T-helper 2 cell (primary cell): ENCODE data around the gene PDE9A.
"Not testable (repeated sequence)": the region's sequence is repeated elsewhere in the genome, so short reads cannot be mapped to it uniquely, and the experiment has no call there.

ENCODE experiments used
- DNase-seq, 5 experiments: peaks; one replicate each; pipeline versions ENCODE4 v3.0.0 to v3.0.0-alpha.2; 2012 to 2022

The PDE9A gene

DNA sequence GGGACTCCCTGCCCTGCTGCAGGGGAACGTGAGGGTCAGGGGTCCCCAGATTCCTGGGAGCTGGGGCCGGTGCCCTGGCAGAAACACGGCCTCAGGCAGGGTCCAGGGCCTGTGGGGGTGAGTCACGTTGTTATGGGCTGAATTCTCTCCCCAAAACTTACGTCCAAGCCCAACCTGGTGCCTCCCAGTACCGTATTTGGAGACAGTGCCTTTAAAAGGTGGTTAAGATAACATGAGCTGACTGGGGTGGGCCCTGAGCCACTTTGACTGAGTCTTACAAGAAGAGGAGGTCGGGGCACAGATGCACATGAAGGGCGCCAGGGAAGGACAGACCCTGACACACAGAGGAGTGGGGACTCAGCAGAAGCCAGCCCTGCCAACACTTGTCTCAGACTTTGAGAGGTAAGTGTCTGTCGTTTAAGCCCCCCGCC is 126.0 kb downstream of the PDE9A start:
- DNase-seq, result no peak

DNA sequence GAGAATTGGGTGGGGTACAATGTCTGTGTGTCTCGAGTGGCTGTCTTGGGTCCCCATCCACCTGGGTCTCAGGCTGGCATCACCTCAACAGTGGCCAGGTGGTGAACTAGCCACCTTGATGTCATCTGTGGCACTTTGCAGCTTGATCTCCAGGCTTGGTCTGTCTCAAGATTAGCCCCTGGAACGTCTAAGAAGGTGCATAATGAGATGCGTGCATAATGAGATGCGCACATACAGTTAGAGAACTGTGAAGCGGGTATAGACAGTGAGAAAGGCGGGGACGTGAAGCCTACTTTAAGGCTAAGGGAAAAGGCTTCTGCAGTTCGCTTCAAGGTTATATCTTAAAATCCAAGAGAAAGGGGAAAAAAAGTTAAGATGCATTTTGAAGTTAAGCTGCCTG is 127.2 kb downstream of the PDE9A start:
- no peak for DNase-seq

- no peak for DNase-seq
Observed at GRCh38 chr21:42781150-42781970, 127.9 kb downstream of the PDE9A start.

GRCh38 chr21:42781971-42782722 is 128.7 kb downstream of the PDE9A start:
- DNase-seq, result no peak

DNA sequence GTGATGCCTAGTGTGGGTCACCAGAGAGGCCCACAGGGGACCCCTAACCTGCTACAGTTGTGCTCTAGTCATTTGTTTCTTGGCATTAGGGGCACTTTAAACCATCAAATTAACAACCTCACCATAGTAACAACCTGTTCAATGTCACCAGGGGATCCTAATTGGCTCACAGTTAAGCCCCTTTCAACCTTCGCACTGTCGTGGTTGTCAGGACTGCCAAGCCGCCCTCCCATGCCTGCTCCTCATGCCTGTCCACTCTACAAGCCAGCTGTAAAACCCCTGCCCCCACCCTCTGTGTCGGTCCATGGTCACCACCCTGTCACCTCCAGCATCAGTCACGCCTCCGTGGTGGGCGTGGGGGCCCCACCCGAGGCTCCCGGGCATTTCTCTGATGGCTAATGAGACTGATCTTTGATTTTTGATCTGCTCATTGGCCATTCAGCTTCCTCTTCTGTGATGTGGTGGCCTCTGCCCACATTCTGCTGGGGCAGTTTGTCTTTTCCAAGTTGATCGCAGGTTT is 129.4 kb downstream of the PDE9A start:
- DNase-seq, result no peak

- peak in 1 of 5 experiments; percentile 32 for DNase-seq
Observed at GRCh38 chr21:42784276-42784675, 130.9 kb downstream of the PDE9A start.

- DNase-seq, result no peak
Observed at GRCh38 chr21:42784896-42785451, 131.6 kb downstream of the PDE9A start.

DNA sequence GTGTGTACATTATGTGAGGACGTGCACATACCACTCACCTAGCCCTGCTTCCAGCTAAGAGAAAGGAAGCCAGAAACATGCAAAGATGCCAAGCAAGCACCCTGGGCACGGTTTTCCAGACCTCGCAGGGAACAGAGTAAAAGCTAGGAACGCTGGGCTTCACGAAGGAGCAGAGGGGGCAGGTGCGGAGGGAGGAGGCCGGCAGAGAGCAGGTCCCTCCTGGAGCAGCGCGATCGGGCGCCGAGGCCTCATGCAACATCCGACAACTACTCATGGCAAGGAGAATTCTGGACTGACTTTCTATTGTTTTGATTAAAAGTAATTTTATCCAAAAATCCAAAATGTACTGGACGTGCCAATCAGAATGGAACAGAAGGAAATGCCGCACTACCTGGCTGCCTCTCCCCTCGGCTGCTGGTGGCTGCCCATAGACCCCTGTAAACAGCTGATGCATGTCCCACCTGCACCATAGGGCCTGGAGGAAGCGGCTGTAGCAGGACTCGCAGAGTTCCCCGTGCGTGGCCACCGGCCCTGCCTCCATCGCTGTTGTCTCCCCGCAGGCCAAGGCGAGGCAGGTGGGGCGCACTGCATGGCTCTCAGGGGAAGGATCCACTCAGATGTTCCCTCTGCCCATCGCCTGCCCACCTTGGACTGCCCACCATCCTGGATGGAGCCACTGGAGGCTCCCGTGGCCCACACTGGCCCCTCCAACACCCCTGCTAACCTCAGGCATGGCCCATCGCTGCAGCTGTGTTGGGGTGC is 132.4 kb downstream of the PDE9A start:
- DNase-seq, result no peak

DNA sequence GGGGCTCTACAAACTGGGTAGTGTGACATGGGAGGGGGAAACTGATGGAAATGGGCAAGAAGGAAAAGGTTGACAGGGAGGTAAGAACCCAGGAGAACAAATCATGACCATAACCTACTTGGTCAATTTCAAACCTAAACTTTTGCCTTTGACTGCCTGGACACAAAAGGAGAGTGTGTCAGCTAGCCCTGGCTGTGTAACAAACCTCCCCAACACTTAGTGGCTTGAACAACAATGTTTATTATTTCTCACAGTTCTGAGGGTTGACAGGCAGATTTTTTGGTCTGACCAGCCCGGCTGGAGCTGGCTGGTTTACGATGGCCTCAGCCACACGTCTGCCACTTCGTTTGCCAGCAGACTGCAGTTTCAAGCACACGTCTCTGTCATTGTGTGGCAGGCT is 133.5 kb downstream of the PDE9A start:
- no peak for DNase-seq

DNA sequence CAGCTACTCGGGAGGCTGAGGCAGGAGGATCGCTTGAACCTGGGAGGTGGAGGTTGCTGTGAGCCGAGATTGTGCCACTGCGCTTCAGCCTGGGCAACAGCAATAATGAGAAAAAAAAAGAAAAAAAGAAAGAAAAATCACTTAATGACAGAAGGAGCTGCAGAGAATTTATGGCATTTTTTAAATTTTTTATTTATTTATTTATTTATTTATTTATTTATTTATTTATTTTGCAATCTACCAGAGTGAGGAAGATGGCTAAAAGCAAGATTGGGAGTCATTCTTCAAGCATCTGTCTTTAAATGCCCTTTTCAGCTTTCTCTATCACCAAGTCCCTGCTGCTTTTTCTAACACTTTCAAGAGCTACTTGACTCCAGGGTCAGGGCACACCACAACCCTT is 134.2 kb downstream of the PDE9A start:
- no peak for DNase-seq

DNA sequence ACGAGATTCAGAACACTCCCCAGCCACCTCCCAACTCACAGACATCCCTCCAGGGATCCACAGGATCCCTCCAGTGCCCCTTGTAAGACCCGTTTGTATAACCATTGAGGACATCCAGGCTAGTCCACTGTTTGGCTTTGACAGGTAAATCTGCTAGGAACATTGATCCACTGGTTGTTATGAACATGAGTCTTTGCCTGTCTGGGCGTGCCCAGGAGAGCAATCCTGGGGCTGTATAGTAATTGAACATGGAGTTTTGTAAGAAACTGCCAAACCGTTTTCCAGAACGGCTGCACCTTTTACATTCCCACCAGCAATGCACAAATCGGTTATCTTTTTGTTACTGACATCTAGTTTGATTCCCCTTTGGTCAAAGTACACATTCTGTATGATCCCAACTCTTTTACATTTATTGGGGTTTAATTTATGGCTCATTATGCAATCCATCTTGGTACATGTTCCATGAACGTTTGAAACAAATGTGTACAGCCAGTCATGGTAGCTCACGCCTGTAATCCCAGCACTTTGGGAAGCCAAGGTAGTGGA is 137.2 kb downstream of the PDE9A start:
- DNase-seq, result no peak

DNA sequence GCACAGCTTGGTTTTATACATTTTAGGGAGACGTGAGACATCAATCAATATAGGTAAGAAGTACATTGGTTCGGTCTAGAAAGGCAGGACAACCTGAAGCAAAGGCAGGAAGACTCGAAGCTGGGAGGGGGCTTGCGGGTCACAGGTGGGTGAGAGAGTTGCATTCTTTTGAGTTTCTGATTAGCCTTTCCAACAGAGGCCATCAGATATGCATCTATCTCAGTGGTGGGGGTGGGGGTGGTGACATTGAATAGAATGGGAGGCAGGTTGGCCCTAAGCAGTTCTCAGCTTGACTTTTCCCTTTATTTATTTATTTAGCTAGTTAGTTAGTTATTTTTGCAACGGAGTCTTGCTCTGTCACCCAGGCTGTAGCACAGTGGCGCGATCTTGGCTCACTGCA is 140.4 kb downstream of the PDE9A start:
- DNase-seq, result no peak

DNA sequence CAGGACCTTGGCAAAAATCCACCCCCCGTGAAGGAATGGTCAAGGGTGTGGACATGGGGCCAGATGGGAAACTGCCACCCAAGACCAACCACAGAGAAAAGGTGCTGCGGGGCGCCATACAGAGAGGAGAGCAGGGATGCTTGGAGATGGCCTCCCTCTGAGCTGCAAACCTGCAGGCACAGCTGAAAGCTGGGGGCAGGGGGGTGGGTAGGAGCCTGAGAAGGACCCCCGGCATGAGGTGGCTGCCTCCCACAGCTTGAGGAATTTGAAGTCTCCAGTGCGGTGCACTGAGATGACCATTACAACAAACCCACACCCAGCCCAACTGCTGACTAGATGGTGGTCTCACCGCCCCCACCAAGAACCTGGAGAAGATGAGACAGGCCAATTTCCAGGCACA is 141.1 kb downstream of the PDE9A start:
- DNase-seq, result no peak

GRCh38 chr21:42796327-42797062 is 143.1 kb downstream of the PDE9A start:
- no peak for DNase-seq

DNA sequence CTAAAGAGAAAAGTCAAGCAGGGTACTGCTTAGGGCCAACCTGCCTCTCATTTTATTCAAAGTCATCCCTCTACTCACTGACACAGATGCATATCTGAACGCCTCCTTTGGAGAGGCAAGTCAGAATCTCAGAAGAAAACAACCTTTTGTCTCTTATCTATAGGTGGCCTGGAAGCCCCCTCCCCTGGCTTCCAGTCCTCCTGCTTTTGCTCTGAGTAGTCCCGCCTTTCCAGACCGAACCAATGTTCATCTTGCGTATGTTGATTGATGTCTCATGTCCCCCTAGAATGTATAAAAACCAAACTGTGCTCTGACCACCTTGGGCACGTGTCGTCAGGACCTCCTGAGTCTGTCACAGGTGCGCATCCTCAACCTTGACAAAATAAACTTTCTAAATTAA is 144.1 kb downstream of the PDE9A start:
- no peak for DNase-seq

- DNase-seq, result no peak
Observed at GRCh38 chr21:42798106-42798505, 144.7 kb downstream of the PDE9A start.

DNA sequence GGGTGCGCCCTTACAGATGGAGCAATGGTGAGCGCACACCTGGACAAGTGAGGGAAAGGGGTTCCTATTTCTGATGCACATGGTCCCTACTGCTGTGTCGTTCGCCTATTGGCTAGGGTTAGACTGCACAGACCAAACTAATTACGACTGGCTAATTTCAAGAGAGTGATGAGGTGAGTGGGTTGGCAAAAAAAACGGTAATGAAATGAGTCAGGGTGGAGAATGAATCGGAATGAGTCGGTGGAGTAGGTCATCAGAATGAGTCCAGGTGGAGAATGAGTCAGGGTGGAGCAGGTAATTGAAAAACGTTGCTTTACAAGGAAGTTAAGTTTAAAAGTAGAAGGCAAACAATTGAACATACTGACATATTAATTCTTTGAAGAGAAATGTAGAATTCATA is 146.1 kb downstream of the PDE9A start:
- DNase-seq, result peak in 1 of 5 experiments; percentile 82

GRCh38 chr21:42799948-42800347 is 146.5 kb downstream of the PDE9A start:
- DNase-seq, result no peak

- DNase-seq, result not testable (repeated sequence)
Observed at GRCh38 chr21:42801616-42802015, 148.2 kb downstream of the PDE9A start.

GRCh38 chr21:42806509-42807140 is 153.2 kb downstream of the PDE9A start:
- no peak for DNase-seq

GRCh38 chr21:42807293-42807895 is 154.0 kb downstream of the PDE9A start:
- not testable (repeated sequence) for DNase-seq
